HCT116 (cell line): Measurements from ENCODE around the gene ANXA2.

Source experiments
- CTCF ChIP-seq, 3 experiments: fragments of 200-600 bp in 1 of 3; sonication (generic) in 1 of 3; IDR thresholded peaks in 2 of 3; conservative IDR thresholded peaks in 1 of 3; 2 replicates each; pipeline ENCODE4 v1.5.1; 2012 to 2017; ENCODE audit warnings: low read depth in 2 of 3, low read length in 2 of 3, antibody characterized with exemption in 1 of 3, borderline replicate concordance in 1 of 3, control low read depth in 1 of 3, mild to moderate bottlenecking in 1 of 3, mixed read lengths in 1 of 3, mixed run types in 1 of 3, moderate library complexity in 1 of 3; ENCODE audit not compliant: insufficient read depth in 1 of 3
- EZH2 ChIP-seq: fragments of 200-600 bp; sonication (generic); IDR thresholded peaks from 2 replicates; pipeline ENCODE4 v1.6.1; 2017; ENCODE audit warnings: antibody characterized with exemption, mixed run types
- EZH2phosphoT487 ChIP-seq: fragments of 200-600 bp; IDR thresholded peaks from 2 replicates; pipeline ENCODE4 v1.6.1; 2018; ENCODE audit warnings: antibody characterized with exemption, borderline replicate concordance
- JUND ChIP-seq: IDR thresholded peaks from 2 replicates; pipeline ENCODE4 v1.6.1; 2012
- POLR2A ChIP-seq: IDR thresholded peaks from 2 replicates; pipeline ENCODE4 v1.7.0; 2011; ENCODE audit warnings: borderline replicate concordance; ENCODE audit not compliant: insufficient read depth, insufficient read length; ENCODE audit errors: extremely low read depth
- POLR2AphosphoS5 ChIP-seq: IDR thresholded peaks from 2 replicates; pipeline ENCODE4 v1.6.1; 2011; ENCODE audit warnings: mild to moderate bottlenecking, low read depth, low read length, moderate library complexity
- SIN3A ChIP-seq: IDR thresholded peaks from 2 replicates; pipeline ENCODE4 v1.6.1; 2012; ENCODE audit warnings: low read depth
- SP1 ChIP-seq: IDR thresholded peaks from 2 replicates; pipeline ENCODE4 v1.6.1; 2012; ENCODE audit warnings: low read depth
- YY1 ChIP-seq: IDR thresholded peaks from 2 replicates; pipeline ENCODE4 v1.6.1; 2011; ENCODE audit warnings: low read length, low read depth, moderate library complexity, mild to moderate bottlenecking; ENCODE audit not compliant: insufficient replicate concordance; ENCODE audit errors: extremely low read depth
- ZBTB33 ChIP-seq: IDR thresholded peaks from 2 replicates; pipeline ENCODE4 v1.6.1; 2011; ENCODE audit warnings: mild to moderate bottlenecking, low read length, moderate library complexity; ENCODE audit not compliant: insufficient replicate concordance; ENCODE audit errors: extremely low read depth
- TF ChIP-seq, protein P1 (sequence below): IDR thresholded peaks from 2 replicates; pipeline ENCODE4 v1.6.1; 2012

- TF ChIP-seq ZBTB33 (no peak), POLR2AphosphoS5 (no peak), EZH2 (no peak), CTCF (IDR thresholded peaks at IDR 0.05 in 2 of 3, conservative IDR thresholded peaks at IDR 0.05 in 1 of 3; ENCODE audit: borderline replicate concordance in 1 of 3, insufficient read depth in 1 of 3, low read depth in 2 of 3, low read length in 2 of 3) (no peak), POLR2A (no peak), EZH2phosphoT487 (no peak), SP1 (no peak), JUND (no peak), YY1 (no peak), SIN3A (no peak)
- TF ChIP-seq, protein P1, sequence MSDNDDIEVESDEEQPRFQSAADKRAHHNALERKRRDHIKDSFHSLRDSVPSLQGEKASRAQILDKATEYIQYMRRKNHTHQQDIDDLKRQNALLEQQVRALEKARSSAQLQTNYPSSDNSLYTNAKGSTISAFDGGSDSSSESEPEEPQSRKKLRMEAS = no peak
Observed at GRCh38 chr15:60420203-60420716, 22.5 kb upstream of the ANXA2 start.
